ENCODE results near the gene STAB1.

The STAB1 gene

DNA sequence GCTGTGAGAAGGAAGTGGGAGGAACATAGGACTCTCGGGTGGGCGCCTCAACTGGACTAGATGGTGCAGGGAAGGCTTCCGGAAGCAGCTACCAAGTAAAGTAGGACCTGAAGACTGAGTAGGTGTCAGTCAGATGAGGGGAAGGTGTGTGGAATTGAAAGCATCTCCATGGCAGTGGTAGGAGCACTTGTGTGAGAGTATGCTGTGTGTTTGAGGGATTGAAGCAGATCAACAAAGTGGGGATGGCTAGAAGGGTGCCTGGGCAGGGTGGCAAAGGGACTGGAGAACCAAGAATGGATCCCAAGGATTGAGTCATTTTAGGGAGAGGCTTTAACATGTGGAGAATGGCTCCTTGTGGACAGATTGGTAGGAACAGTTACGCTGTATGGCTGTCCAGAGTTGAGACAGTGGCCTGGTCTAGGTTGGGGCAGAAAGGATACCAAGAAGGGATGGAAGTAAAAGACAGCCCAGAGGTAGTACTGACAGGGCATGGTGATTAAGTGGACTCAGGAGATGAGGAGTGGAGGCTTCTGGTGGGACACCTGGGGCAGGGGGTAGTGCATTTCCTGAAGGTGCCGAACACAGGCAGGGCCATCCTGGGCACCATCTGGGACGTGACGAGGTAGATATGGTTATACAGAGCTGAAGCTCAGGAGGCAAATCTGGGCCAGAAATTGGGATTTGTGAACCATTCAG is 42.7 kb downstream of the STAB1 start:
- DNase-seq: no peak

GRCh38 chr3:52539010-52539653 is 44.0 kb downstream of the STAB1 start:
- DNase-seq: no peak

DNA sequence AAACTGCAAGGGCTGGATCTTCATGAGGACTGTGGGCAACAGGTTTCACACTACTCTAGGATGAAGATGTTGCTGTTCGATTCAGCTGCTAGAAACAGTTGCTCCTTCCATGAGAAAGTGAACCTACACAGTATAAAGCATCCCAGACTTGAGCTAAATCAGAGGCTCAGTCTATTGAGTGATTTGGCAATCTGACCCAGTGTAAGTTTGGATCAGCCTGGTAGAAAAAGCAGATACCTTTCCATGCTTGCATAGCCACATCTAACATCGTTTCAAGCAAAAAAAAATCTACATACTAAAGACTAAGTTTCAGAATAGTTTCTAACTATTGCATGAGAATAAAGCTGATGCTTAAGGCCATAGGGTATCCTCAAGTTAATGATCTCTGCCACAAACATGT is 45.9 kb downstream of the STAB1 start:
- DNase-seq: no peak

GRCh38 chr3:52544937-52545336 is 49.8 kb downstream of the STAB1 start:
- DNase-seq: no peak

DNA sequence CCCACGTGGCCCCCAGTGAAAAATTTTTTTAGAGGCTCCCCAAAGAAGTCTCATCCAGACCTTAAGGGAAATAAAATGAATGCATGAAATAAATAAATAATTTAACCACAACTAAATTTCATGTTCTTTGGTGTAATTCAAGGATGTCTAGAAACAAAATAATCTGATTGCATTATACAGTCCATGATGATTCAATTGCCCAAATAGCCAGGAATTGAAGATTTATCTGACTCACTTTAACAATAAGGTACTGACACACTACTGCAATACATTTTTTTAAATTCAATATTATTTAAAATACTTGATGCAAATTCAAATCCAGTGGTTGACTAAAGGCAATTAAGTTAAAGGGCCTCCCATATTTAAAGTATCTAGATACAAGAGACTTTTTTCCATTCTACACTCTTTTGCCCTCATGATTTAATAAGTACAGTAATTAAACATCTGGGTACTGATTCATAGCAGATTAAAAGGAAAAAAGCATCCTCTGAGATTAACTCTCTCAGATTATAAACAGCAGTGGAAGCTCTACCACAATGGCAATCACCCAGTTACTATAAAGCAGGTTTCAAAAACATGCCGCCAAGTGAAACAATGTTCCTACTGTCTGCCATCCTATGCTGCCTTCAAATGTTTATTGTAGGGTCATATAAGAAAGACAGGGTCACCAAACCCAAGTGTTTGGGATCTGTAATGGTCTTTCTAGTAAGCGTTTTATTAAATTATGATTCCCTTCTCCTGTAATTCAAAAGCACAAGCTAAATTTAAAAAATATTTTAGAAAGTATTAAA is 51.2 kb downstream of the STAB1 start:
- no peak for DNase-seq

DNA sequence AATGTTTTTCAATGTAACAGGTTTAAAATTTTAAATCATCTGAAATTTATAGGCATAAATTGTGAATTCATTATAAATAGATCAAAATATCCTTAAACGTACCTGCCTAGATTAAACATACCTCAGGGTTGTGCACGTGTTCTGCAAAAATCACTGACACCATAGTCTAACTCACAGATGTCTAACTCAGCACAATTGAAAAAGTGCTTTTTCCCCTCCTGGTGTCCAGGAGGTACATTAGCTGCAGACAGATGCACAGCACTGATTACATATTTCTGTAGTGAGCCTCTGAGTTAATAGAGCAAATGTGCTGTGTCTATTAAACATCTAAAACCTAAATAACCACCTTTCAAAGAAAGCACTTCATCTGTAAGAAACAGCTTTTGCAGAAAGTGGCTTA is 52.0 kb downstream of the STAB1 start:
- no peak for DNase-seq

GRCh38 chr3:52551118-52551517 is 56.0 kb downstream of the STAB1 start:
- DNase-seq: no peak

GRCh38 chr3:52552089-52552488 is 57.0 kb downstream of the STAB1 start:
- DNase-seq: no peak

- DNase-seq: no peak
Observed at GRCh38 chr3:52554026-52554755, 59.1 kb downstream of the STAB1 start.

- no peak for DNase-seq
Observed at GRCh38 chr3:52555056-52555455, 59.9 kb downstream of the STAB1 start.

GRCh38 chr3:52557011-52557960 is 62.1 kb downstream of the STAB1 start:
- DNase-seq: no peak

- no peak for DNase-seq
Observed at GRCh38 chr3:52558436-52558835, 63.3 kb downstream of the STAB1 start.

- no peak for DNase-seq
Observed at GRCh38 chr3:52561028-52561747, 66.0 kb downstream of the STAB1 start.

- no peak for DNase-seq
Observed at GRCh38 chr3:52563984-52564383, 68.8 kb downstream of the STAB1 start.

- DNase-seq: no peak
Observed at GRCh38 chr3:52568069-52568468, 72.9 kb downstream of the STAB1 start.

DNA sequence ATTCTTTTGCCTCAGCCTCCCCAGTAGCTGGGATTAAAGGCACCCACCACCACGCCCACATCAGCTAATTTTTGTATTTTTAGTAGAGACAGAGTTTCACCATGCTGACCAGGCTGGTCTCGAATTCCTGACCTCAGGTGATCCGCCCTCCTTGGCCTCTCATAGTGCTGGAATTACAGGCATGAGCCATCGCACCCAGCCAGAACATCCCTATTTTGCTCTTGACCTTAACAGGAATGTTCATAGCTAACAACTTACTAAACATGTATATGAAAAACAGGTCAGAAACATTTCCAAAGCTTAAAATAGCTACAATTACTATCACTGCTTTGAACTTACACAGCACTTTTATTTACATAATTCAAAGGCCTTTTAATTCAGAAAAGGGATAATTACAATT is 74.9 kb downstream of the STAB1 start:
- DNase-seq: no peak

DNA sequence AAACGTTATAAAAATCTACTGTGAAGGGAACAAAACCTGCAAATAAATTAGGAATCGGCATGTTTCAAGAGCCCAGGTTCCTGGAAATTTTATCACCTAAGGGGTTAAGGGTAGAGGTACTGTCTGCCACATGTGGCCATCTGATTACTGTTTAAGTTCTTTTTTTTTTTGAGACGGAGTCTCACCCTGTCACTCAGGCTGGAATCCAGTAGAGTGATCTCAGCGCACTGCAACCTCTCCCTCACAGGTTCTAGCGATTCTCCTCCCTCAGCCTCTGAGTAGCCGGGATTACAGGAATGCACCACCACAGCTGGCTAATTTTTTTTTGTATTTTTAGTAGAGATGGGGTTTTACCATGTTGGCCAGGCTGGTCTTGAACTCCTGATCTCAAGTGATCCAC is 77.1 kb downstream of the STAB1 start:
- DNase-seq: no peak

Data from activated effector memory CD4-positive, alpha-beta T cell treated with Interleukin-2 at 50 U/mL for 16 hours (primary cell).